ENCODE data around the gene KIAA0319L.

GRCh38 chr1:35605867-35606182 is 48.6 kb upstream of the KIAA0319L start:
- TF ChIP-seq GATA3 (IDR thresholded peaks at IDR 0.05; ENCODE audit: low read depth, low read length) (no peak), GATA2 (IDR thresholded peaks at IDR 0.05; ENCODE audit: low read depth, low read length) (no peak)

Data from SH-SY5Y (cell line).